Measurements from ENCODE around the gene AMMECR1.
"Not testable (repeated sequence)": the region's sequence is repeated elsewhere in the genome, so short reads cannot be mapped to it uniquely, and the experiment has no call there.

Gene AMMECR1

DNA sequence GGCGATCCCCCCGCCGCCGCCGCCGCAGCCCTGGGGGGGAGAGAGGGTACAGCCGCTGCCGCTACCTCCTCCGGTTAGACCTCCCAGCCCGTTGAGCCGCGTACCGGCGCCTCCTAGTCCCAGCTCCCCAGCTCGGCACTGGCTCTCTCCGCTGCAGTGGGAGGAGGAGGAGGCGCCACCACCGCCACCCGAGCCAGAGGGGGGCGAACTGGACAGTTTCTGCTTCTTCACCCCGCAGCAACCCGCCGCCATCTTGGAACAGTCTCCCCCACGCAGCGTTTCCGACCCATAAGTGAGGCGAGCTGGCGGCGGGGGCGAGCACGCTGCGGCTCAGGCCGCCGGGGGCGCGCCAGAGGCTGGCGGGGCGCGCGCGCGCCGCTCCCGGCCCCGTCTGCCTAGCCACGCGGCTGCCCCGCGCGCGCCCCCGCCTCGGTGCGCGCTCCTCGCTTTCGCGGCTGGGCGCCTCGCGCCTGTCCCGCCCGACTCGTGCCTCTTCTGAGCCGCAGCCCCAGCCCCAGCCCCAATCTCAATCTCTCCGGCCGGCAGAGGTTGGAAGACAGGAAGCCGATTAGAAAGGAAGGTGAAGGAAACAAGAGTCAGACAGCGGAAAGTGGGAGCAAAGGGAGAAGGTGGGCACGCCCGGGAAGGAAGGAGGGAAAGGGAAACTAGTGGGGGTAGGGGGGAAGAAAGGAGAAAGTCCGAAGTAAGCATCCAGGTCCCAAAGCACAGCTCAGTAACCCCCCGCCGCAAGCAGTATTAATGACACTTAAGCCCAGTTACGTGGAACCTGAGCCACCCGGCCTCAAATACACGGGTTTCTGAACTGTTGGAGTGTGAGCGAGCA is at the start of gene AMMECR1:
TSS of gene AMMECR1 (minus strand) at position 266 of the 844 bp plus-strand sequence. CDS start at position 252, 14 bp downstream.
- H3K4me3 ChIP-seq (ENCODE audit: low read length): peak within 1 kb of the TSS; percentile 79
- no peak for TF ChIP-seq ZNF274 (IDR thresholded peaks at IDR 0.05; ENCODE audit: low read depth, low read length)

DNA sequence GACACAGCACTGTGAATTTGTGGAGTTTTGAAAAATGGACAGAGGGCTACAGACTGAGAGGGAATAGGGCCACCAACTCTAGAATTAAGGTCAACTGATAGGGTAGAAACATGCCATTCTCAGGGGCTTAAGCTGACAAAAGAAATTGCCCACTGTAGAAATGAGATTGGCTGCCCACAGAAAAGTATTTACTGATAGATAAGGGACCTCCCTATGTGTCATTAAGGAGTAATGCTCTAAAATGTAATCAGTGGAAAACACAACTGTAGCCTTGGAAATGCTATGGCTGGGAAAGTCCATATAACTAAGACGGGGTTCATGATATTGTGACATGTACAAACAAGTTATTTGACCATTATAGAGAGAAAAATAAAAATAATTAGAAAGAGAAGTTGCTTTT is 45.4 kb upstream of the AMMECR1 start:
- no peak for TF ChIP-seq ZNF274 (IDR thresholded peaks at IDR 0.05; ENCODE audit: low read depth, low read length)

GRCh38 chrX:110359273-110359672 is 41.4 kb upstream of the AMMECR1 start:
- H3K4me3 ChIP-seq (ENCODE audit: low read length): no peak overlapping the region
- no peak for TF ChIP-seq ZNF274 (IDR thresholded peaks at IDR 0.05; ENCODE audit: low read depth, low read length)

More for the DNA sequence above, 45.4 kb upstream of the AMMECR1 start:
- H3K4me3 ChIP-seq (ENCODE audit: low read length): no peak overlapping the region

GRCh38 chrX:110358548-110358947 is 40.7 kb upstream of the AMMECR1 start, which contains the start of gene RTL9:
Gene RTL9, plus strand, starts transcription at chrX:110358848. Its CDS starts 91,770 bp downstream, at chrX:110450618.
- no peak for TF ChIP-seq ZNF274 (IDR thresholded peaks at IDR 0.05; ENCODE audit: low read depth, low read length)
- no peak within 1 kb of the TSS for H3K4me3 ChIP-seq (ENCODE audit: low read length)

DNA sequence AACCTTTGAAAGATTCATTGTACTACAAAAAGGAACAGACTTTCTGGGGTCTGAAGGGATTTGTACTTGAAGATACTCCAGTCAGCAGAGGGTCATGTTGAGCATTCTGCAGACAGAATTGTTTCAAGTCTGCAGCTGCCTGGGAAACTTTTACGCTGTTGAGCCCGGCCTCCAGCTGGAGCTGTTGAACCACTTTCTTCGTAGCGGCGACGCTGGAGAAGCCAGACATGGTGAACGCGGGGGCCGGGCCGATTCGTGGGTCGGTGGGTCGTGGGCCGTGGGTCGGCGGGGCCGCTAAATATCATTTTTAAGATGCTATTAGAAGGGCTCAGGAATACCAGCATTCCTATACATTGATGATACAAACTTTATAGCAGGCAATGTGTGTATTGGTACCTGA is 28.8 kb upstream of the AMMECR1 start:
- TF ChIP-seq ZNF274 (IDR thresholded peaks at IDR 0.05; ENCODE audit: low read depth, low read length): no peak
- no peak overlapping the region for H3K4me3 ChIP-seq (ENCODE audit: low read length)

DNA sequence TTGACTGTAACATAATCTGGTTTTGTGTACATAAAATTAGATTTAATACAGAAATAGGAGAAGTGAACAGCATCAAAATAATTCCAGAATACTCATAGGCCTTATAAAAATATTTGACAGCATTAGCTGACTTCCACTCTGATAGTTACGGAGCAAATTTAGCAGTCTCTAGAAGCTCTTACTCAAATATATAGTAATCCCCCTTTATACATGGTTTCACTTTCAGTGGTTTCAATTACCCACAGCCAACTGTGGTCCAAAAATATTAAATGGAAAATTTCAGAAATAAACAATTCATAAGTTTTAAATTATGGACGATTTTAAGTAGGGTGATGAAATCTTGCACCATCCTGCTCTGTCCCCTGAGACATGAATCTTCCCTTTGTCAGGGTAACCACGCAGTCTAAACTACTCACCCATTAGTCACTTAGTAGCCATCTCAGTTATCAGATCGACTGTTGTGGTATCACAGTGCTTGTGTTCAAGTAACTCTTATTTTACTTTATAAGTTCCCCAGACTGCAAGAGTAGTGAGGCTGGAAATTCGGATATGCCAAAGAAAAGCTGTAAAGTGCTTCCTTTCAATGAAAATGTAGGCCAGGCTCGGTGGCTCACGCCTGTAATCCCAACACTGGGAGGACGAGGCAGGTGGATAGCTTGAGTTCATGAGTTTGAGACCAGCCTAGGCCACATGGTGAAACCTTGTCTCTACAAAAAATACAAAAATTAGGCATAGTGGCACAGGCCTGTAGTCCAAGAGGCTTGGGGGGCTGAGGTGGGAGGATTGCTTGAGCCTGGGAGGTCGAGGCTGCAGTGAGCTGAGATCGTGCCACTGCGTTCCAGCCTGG is 23.5 kb upstream of the AMMECR1 start:
- TF ChIP-seq ZNF274 (IDR thresholded peaks at IDR 0.05; ENCODE audit: low read depth, low read length): no peak
- H3K4me3 ChIP-seq (ENCODE audit: low read length): no peak overlapping the region

- no peak for TF ChIP-seq ZNF274 (IDR thresholded peaks at IDR 0.05; ENCODE audit: low read depth, low read length)
- H3K4me3 ChIP-seq (ENCODE audit: low read length): no peak overlapping the region
Observed at GRCh38 chrX:110338935-110339334, 21.1 kb upstream of the AMMECR1 start.

GRCh38 chrX:110333458-110333857 is 15.6 kb upstream of the AMMECR1 start:
- not testable (repeated sequence) for H3K4me3 ChIP-seq (ENCODE audit: low read length)

GRCh38 chrX:110331444-110332030 is 13.7 kb upstream of the AMMECR1 start:
- TF ChIP-seq ZNF274 (IDR thresholded peaks at IDR 0.05; ENCODE audit: low read depth, low read length): no peak
- H3K4me3 ChIP-seq (ENCODE audit: low read length): no peak overlapping the region

GRCh38 chrX:110328613-110329012 is 10.7 kb upstream of the AMMECR1 start:
- H3K4me3 ChIP-seq (ENCODE audit: low read length): not testable (repeated sequence)

GRCh38 chrX:110327336-110327735 is 9.5 kb upstream of the AMMECR1 start:
- H3K4me3 ChIP-seq (ENCODE audit: low read length): no peak overlapping the region

GRCh38 chrX:110326712-110327111 is 8.8 kb upstream of the AMMECR1 start:
- no peak overlapping the region for H3K4me3 ChIP-seq (ENCODE audit: low read length)
- no peak for TF ChIP-seq ZNF274 (IDR thresholded peaks at IDR 0.05; ENCODE audit: low read depth, low read length)

More at GRCh38 chrX:110327336-110327735, 9.5 kb upstream of the AMMECR1 start:
- TF ChIP-seq ZNF274 (IDR thresholded peaks at IDR 0.05; ENCODE audit: low read depth, low read length): no peak

- H3K4me3 ChIP-seq (ENCODE audit: low read length): no peak overlapping the region
- TF ChIP-seq ZNF274 (IDR thresholded peaks at IDR 0.05; ENCODE audit: low read depth, low read length): no peak
Observed at GRCh38 chrX:110322603-110323002, 4.7 kb upstream of the AMMECR1 start.

DNA sequence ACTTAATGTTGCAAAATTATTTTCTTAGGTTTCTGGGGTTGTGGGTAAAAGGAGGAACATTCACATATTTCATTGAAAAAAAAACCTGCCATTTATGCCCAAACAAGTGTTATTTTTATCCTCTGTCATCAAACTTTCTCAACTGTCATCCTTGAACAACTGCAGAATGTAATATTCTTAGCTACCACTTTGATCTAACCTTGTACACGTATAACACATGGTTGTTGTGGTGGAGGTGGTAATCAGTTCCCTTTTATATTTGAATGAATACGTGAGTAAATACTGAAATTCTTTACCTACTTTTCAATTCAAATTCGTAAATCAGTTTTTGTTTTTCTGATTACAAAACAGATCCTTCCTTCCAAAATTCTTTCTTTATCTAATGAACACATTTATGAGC is 3.8 kb upstream of the AMMECR1 start:
- TF ChIP-seq ZNF274 (IDR thresholded peaks at IDR 0.05; ENCODE audit: low read depth, low read length): no peak
- H3K4me3 ChIP-seq (ENCODE audit: low read length): no peak overlapping the region
